OCI-LY1 (cell line): ENCODE measurements around the gene NPR2.

Source experiments
- H2AFZ ChIP-seq: fragments of 200-600 bp; sonication (generic), shearing (Covaris generic); 2 replicates; pipeline ENCODE4 v1.6.0; 2014; ENCODE audit warnings: antibody characterized with exemption, mild to moderate bottlenecking, low read length
- H3F3A ChIP-seq: fragments of 200-600 bp; sonication (generic), shearing (Covaris generic); 2 replicates; pipeline ENCODE4 v1.6.0; 2014; ENCODE audit warnings: mild to moderate bottlenecking, antibody characterized with exemption, low read length, moderate library complexity; ENCODE audit not compliant: insufficient read depth
- H3K27ac ChIP-seq: fragments of 200-600 bp; sonication (generic); 2 replicates; pipeline ENCODE4 v1.5.1; 2014; ENCODE audit warnings: low read length, mixed run types, mild to moderate bottlenecking, low read depth; ENCODE audit not compliant: poor library complexity, severe bottlenecking
- H3K27me3 ChIP-seq: fragments of 200-600 bp; sonication (generic); 2 replicates; pipeline ENCODE4 v1.6.0; 2014; ENCODE audit warnings: antibody characterized with exemption, mild to moderate bottlenecking, low read length, moderate library complexity; ENCODE audit not compliant: insufficient read depth
- H3K36me3 ChIP-seq: fragments of 200-600 bp; sonication (generic); 2 replicates; pipeline ENCODE4 v1.6.1; 2014; ENCODE audit warnings: mild to moderate bottlenecking, antibody characterized with exemption, low read length, moderate library complexity, mixed read lengths; ENCODE audit not compliant: insufficient read depth
- H3K4me1 ChIP-seq: fragments of 200-600 bp; sonication (generic); 2 replicates; pipeline ENCODE4 v1.5.1; 2014; ENCODE audit warnings: mild to moderate bottlenecking, low read length, moderate library complexity; ENCODE audit not compliant: insufficient read depth, severe bottlenecking
- H3K4me2 ChIP-seq: fragments of 200-600 bp; sonication (generic), shearing (Covaris generic); 2 replicates; pipeline ENCODE4 v1.6.1; 2014; ENCODE audit warnings: low read length
- H3K4me3 ChIP-seq: fragments of 200-600 bp; sonication (generic); 2 replicates; pipeline ENCODE4 v1.5.1; 2014; ENCODE audit warnings: low read length, low read depth, mild to moderate bottlenecking, mixed read lengths; ENCODE audit not compliant: poor library complexity, severe bottlenecking
- H3K79me2 ChIP-seq: fragments of 200-600 bp; shearing (Covaris generic); 2 replicates; pipeline ENCODE4 v1.6.1; 2016; ENCODE audit warnings: mixed run types, low read length, mixed read lengths; ENCODE audit not compliant: insufficient read depth
- H3K9ac ChIP-seq: fragments of 200-600 bp; sonication (generic), shearing (Covaris generic); 2 replicates; pipeline ENCODE4 v1.6.1; 2014; ENCODE audit warnings: mild to moderate bottlenecking, low read length, mixed read lengths
- H3K9me2 ChIP-seq: fragments of 200-600 bp; sonication (generic), shearing (Covaris generic); 2 replicates; pipeline ENCODE4 v1.6.1; 2014; ENCODE audit warnings: low read depth, mild to moderate bottlenecking, low read length, mixed read lengths
- H3K9me3 ChIP-seq: fragments of 200-600 bp; shearing (Covaris generic); 2 replicates; pipeline ENCODE4 v1.6.1; 2014; ENCODE audit warnings: low read length, mixed read lengths
- H4K20me1 ChIP-seq: fragments of 200-600 bp; sonication (generic), shearing (Covaris generic); 2 replicates; pipeline ENCODE4 v1.6.0; 2016; ENCODE audit warnings: mild to moderate bottlenecking, low read length; ENCODE audit not compliant: insufficient read depth
- EZH2 ChIP-seq: fragments of 200-600 bp; sonication (generic), shearing (Covaris generic); IDR thresholded peaks from 2 replicates; pipeline ENCODE4 v1.8.0; 2017; ENCODE audit warnings: borderline replicate concordance, mixed run types, mild to moderate bottlenecking, antibody characterized with exemption, low read length, moderate library complexity, mixed read lengths
- TF ChIP-seq, protein P1 (sequence below): fragments of 200-600 bp; sonication (generic), shearing (Covaris generic); IDR thresholded peaks from 2 replicates; pipeline ENCODE4 v1.5.1; 2017; ENCODE audit warnings: mild to moderate bottlenecking, antibody characterized with exemption, low read length, moderate library complexity, mixed read lengths

Gene NPR2

GRCh38 chr9:35748242-35748857 lies 43.0 kb upstream of the NPR2 start:
- Histone ChIP-seq H3K4me2 (peak overlapping the region; percentile 79), H3K27me3 (no peaks in the 10 kb centered on the region), H3K79me2 (peaks cover 29% of the 10 kb centered on the region), H3K36me3 (peaks cover 34% of the 10 kb centered on the region; the same call in 1 of the 2 replicates), H3K9me2 (no peaks in the 10 kb centered on the region), H3K4me1 (peaks cover 36% of the 10 kb centered on the region), H2AFZ (no peak overlapping the region), H4K20me1 (no peaks in the 10 kb centered on the region), H3K4me3 (peak overlapping the region; percentile 76), H3K9me3 (no peaks in the 10 kb centered on the region), H3K27ac (no peak overlapping the region), H3K9ac (peak overlapping the region; percentile 75), H3F3A (no peaks in the 10 kb centered on the region)
- TF ChIP-seq EZH2 = no peak
- TF ChIP-seq, protein P1, sequence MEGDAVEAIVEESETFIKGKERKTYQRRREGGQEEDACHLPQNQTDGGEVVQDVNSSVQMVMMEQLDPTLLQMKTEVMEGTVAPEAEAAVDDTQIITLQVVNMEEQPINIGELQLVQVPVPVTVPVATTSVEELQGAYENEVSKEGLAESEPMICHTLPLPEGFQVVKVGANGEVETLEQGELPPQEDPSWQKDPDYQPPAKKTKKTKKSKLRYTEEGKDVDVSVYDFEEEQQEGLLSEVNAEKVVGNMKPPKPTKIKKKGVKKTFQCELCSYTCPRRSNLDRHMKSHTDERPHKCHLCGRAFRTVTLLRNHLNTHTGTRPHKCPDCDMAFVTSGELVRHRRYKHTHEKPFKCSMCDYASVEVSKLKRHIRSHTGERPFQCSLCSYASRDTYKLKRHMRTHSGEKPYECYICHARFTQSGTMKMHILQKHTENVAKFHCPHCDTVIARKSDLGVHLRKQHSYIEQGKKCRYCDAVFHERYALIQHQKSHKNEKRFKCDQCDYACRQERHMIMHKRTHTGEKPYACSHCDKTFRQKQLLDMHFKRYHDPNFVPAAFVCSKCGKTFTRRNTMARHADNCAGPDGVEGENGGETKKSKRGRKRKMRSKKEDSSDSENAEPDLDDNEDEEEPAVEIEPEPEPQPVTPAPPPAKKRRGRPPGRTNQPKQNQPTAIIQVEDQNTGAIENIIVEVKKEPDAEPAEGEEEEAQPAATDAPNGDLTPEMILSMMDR = no peak

- no peaks in the 10 kb centered on the region for H3K9me3 ChIP-seq
- TF ChIP-seq, protein P1 = no peak
- TF ChIP-seq EZH2 = no peak
- H3K9me2 ChIP-seq = no peaks in the 10 kb centered on the region
- peaks cover 36% of the 10 kb centered on the region for H3K4me1 ChIP-seq
- H4K20me1 ChIP-seq = no peaks in the 10 kb centered on the region
- peak within 1 kb of the TSS; percentile 79 for H3K4me2 ChIP-seq
- no peaks in the 10 kb centered on the region for H3K27me3 ChIP-seq
- H3K9ac ChIP-seq = peak within 1 kb of the TSS; percentile 75
- H3K27ac ChIP-seq = peak within 1 kb of the TSS; percentile 53
- peaks cover 31% of the 10 kb centered on the region; the same call in 1 of the 2 replicates for H3K36me3 ChIP-seq
- no peaks in the 10 kb centered on the region for H3F3A ChIP-seq
- H3K4me3 ChIP-seq = peak within 1 kb of the TSS; percentile 76
- H3K79me2 ChIP-seq = peaks cover 29% of the 10 kb centered on the region
- H2AFZ ChIP-seq = no peak within 1 kb of the TSS
Observed at GRCh38 chr9:35748858-35749514, 42.4 kb upstream of the NPR2 start, which contains the start of the genes GBA2 and RGP1. Gene GBA2, minus strand, starts transcription at chr9:35749228. Its CDS starts 524 bp downstream, at chr9:35748704. Gene RGP1, plus strand, starts transcription at chr9:35749287. Its CDS starts 469 bp downstream, at chr9:35749756.

DNA sequence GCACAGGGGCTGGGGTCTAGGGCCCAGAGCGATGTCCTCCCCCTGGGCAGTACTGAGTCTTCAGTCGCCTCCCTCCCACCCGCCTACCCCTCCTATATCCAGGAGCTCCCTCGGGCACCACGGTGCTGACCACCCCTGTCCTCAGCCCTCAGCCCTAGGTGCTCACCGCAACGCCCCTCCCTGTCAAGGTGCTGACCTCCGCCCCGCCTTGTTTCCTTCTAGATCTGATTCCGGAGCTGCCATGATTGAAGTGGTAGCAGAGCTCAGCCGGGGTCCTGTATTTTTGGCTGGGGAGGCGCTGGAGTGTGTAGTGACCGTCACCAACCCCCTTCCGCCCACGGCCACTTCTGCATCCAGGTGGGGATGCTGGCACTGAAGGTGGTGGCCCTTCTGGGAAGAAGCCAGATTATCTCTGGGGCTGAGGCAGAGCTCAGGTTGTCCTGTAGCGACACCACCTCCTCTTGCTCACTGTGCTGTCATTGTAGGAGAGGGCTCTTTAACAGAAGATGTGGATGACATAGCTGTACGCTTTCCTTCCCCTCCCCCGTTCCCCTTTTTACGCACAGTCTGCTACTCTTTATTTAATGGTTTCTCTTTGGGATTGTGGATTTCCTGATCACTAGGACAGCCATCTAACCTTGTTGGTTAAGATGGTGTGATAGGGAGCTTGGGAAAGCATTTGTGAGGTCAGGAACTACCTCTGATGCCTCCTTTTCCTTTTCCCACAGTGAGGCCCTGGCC lies 41.7 kb upstream of the NPR2 start:
- peaks cover 36% of the 10 kb centered on the region for H3K4me1 ChIP-seq
- H3K36me3 ChIP-seq = peaks cover 24% of the 10 kb centered on the region; the same call in 1 of the 2 replicates
- H3K9me3 ChIP-seq = no peaks in the 10 kb centered on the region
- H4K20me1 ChIP-seq = no peaks in the 10 kb centered on the region
- H3K79me2 ChIP-seq = peaks cover 29% of the 10 kb centered on the region
- H3F3A ChIP-seq = no peaks in the 10 kb centered on the region
- H3K27me3 ChIP-seq = no peaks in the 10 kb centered on the region
- no peaks in the 10 kb centered on the region for H3K9me2 ChIP-seq
- H3K27ac ChIP-seq = peak overlapping the region; percentile 53
- peak overlapping the region; percentile 79 for H3K4me2 ChIP-seq
- no peak overlapping the region for H2AFZ ChIP-seq
- no peak for TF ChIP-seq EZH2
- TF ChIP-seq, protein P1 = peak; percentile 17; the same call in 1 of the 2 replicates
- peak overlapping the region; percentile 76 for H3K4me3 ChIP-seq
- H3K9ac ChIP-seq = peak overlapping the region; percentile 75
